RCC 7860 (cell line): ENCODE results near the gene ARNT2.

ENCODE experiments used
- DNase-seq: peaks from one replicate; pipeline ENCODE4 v3.0.0-alpha.2; 2015; ENCODE audit warnings: low spot score
- FAIRE-seq: peaks from 2 replicates; lab custom pipeline; 2012; peaks lifted over from hg19 to GRCh38; lab: Jason Lieb, UNC

ARNT2 gene

GRCh38 chr15:80487839-80488390 lies 83.7 kb downstream of the ARNT2 start:
- FAIRE-seq (no peak), DNase-seq (no peak)

GRCh38 chr15:80489030-80489594 lies 84.9 kb downstream of the ARNT2 start:
- FAIRE-seq (peak; percentile 78), DNase-seq (peak; percentile 24)

GRCh38 chr15:80490431-80490990 lies 86.3 kb downstream of the ARNT2 start:
- DNase-seq (peak; percentile 81), FAIRE-seq (peak; percentile 88)

GRCh38 chr15:80491163-80491847 lies 87.1 kb downstream of the ARNT2 start:
- DNase-seq (no peak), FAIRE-seq (no peak)

GRCh38 chr15:80492409-80492808 lies 88.2 kb downstream of the ARNT2 start:
- no peak for DNase-seq

GRCh38 chr15:80492874-80493273 lies 88.7 kb downstream of the ARNT2 start:
- no peak for DNase-seq
- FAIRE-seq: no peak

More at GRCh38 chr15:80492409-80492808, 88.2 kb downstream of the ARNT2 start:
- FAIRE-seq: no peak

GRCh38 chr15:80494351-80494751 lies 90.2 kb downstream of the ARNT2 start:
- FAIRE-seq (peak; percentile 93), DNase-seq (peak; percentile 89)

GRCh38 chr15:80494756-80495155 lies 90.6 kb downstream of the ARNT2 start:
- DNase-seq (no peak), FAIRE-seq (no peak)

GRCh38 chr15:80495401-80495942 lies 91.3 kb downstream of the ARNT2 start:
- no peak for FAIRE-seq

GRCh38 chr15:80496096-80496495 lies 91.9 kb downstream of the ARNT2 start:
- no peak for FAIRE-seq
- no peak for DNase-seq

More at GRCh38 chr15:80495401-80495942, 91.3 kb downstream of the ARNT2 start:
- DNase-seq: no peak

- no peak for FAIRE-seq
- no peak for DNase-seq
These were observed 93.0 kb downstream of the ARNT2 start for GRCh38 chr15:80497221-80497620.

- DNase-seq (no peak), FAIRE-seq (no peak)
These were observed 94.5 kb downstream of the ARNT2 start for GRCh38 chr15:80498652-80499051.

GRCh38 chr15:80500021-80500420 lies 95.8 kb downstream of the ARNT2 start:
- DNase-seq (no peak), FAIRE-seq (no peak)

GRCh38 chr15:80501476-80501875 lies 97.3 kb downstream of the ARNT2 start:
- FAIRE-seq (no peak), DNase-seq (no peak)

- no peak for DNase-seq
- FAIRE-seq: no peak
These were observed 98.6 kb downstream of the ARNT2 start for GRCh38 chr15:80502782-80503181.

GRCh38 chr15:80503319-80503952 lies 99.3 kb downstream of the ARNT2 start:
- no peak for FAIRE-seq

GRCh38 chr15:80504931-80505330 lies 100.7 kb downstream of the ARNT2 start:
- FAIRE-seq: no peak
- DNase-seq: no peak

More at GRCh38 chr15:80503319-80503952, 99.3 kb downstream of the ARNT2 start:
- DNase-seq: no peak

- DNase-seq: no peak
- no peak for FAIRE-seq
These were observed 102.2 kb downstream of the ARNT2 start for GRCh38 chr15:80506286-80506893.

GRCh38 chr15:80507131-80507530 lies 102.9 kb downstream of the ARNT2 start:
- DNase-seq (no peak), FAIRE-seq (no peak)

GRCh38 chr15:80507638-80508316 lies 103.6 kb downstream of the ARNT2 start:
- FAIRE-seq: no peak

More at GRCh38 chr15:80507638-80508316, 103.6 kb downstream of the ARNT2 start:
- no peak for DNase-seq
